GM18517 (cell line): Measurements from ENCODE around the gene PCNA.

ENCODE experiments used
- ATAC-seq: cut with Tn5 transposase; IDR thresholded peaks from one replicate; pipeline ENCODE4 v1.9.1; 2021; ENCODE audit warnings: mild to moderate bottlenecking, moderate library complexity; ENCODE audit not compliant: unreplicated experiment

The PCNA gene

GRCh38 chr20:5119435-5120184, at the start of gene PCNA:
TSS of gene PCNA (minus strand) at chr20:5119958. CDS start at chr20:5119798, 160 bp downstream.
- ATAC-seq = peak; percentile 90

GRCh38 chr20:5168651-5169396, 49.1 kb upstream of the PCNA start:
- no peak for ATAC-seq

- no peak for ATAC-seq
Measured at GRCh38 chr20:5164645-5165625, 45.2 kb upstream of the PCNA start.

- ATAC-seq = no peak
Measured at GRCh38 chr20:5161536-5162164, 41.9 kb upstream of the PCNA start.

- ATAC-seq = no peak
Measured at GRCh38 chr20:5160882-5161281, 41.1 kb upstream of the PCNA start.

- no peak for ATAC-seq
Measured at GRCh38 chr20:5159928-5160327, 40.2 kb upstream of the PCNA start.

- no peak for ATAC-seq
Measured at GRCh38 chr20:5156675-5157448, 37.1 kb upstream of the PCNA start.

GRCh38 chr20:5155404-5155803, 35.6 kb upstream of the PCNA start:
- ATAC-seq = no peak

- no peak for ATAC-seq
Measured at GRCh38 chr20:5154543-5154925, 34.8 kb upstream of the PCNA start.

GRCh38 chr20:5153612-5154542, 34.1 kb upstream of the PCNA start:
- ATAC-seq = no peak

- no peak for ATAC-seq
Measured at GRCh38 chr20:5153152-5153467, 33.4 kb upstream of the PCNA start.

- ATAC-seq = no peak
Measured at GRCh38 chr20:5150226-5151076, 30.7 kb upstream of the PCNA start.

- ATAC-seq = no peak
Measured at GRCh38 chr20:5149892-5150225, 30.1 kb upstream of the PCNA start.

GRCh38 chr20:5148581-5148980, 28.8 kb upstream of the PCNA start:
- ATAC-seq = no peak

GRCh38 chr20:5146871-5147592, 27.3 kb upstream of the PCNA start:
- ATAC-seq = no peak

GRCh38 chr20:5146099-5146668, 26.4 kb upstream of the PCNA start:
- no peak for ATAC-seq

GRCh38 chr20:5145365-5146098, 25.8 kb upstream of the PCNA start:
- ATAC-seq = no peak
